HepG2 (cell line): ENCODE data around the gene NDUFV1. TPM values are rescaled to one million over a fixed set of nuclear protein-coding genes. Genes with fewer than 3 reads are reported as not detected.
A peak's percentile ranks its signal among the peaks of the same experiment; 100 is the strongest.

Source experiments
- ASH2L ChIP-seq: fragments of 300-600, 200-600 bp; sonication (generic); IDR thresholded peaks from 2 replicates; pipeline ENCODE4 v1.7.0; 2017; ENCODE audit warnings: low read depth, mild to moderate bottlenecking, moderate library complexity, mixed read lengths, low read length; ENCODE audit not compliant: insufficient read length
- ATAD3A ChIP-seq: sonication (generic); formaldehyde crosslinking; IDR thresholded peaks from 2 replicates; pipeline ENCODE4 v1.4.0; 2020; ENCODE audit warnings: missing genetic modification reagents
- ATF5 ChIP-seq: sonication (generic); formaldehyde crosslinking; IDR thresholded peaks from 2 replicates; pipeline ENCODE4 v1.4.0; 2020; ENCODE audit warnings: mild to moderate bottlenecking, low read depth, missing genetic modification reagents
- LRRFIP1 ChIP-seq: sonication (generic); formaldehyde crosslinking; conservative IDR thresholded peaks from 2 replicates; pipeline ENCODE4 v1.4.0; 2020; ENCODE audit warnings: missing genetic modification reagents
- SNAPC4 ChIP-seq: sonication (generic); formaldehyde crosslinking; IDR thresholded peaks from 2 replicates; pipeline ENCODE4 v1.4.0; 2020; ENCODE audit warnings: mild to moderate bottlenecking, missing genetic modification reagents
- ZKSCAN1 ChIP-seq: fragments of 150-350 bp; IDR thresholded peaks from 2 replicates; pipeline ENCODE4 v1.6.1; 2014; ENCODE audit warnings: low read length
- ZNF34 ChIP-seq: sonication (generic); formaldehyde crosslinking; IDR thresholded peaks from 2 replicates; pipeline ENCODE4 v1.4.0; 2020; ENCODE audit warnings: mild to moderate bottlenecking, missing genetic modification reagents, borderline replicate concordance
- ZNF772 ChIP-seq: sonication (generic); formaldehyde crosslinking; IDR thresholded peaks from 2 replicates; pipeline ENCODE4 v1.5.0; 2020; ENCODE audit warnings: mild to moderate bottlenecking, missing genetic modification reagents
- polyA plus RNA-seq, 8 experiments: library from polyadenylated mRNA; depleted of rRNA in 3 of 8; stranded (reverse) in 7 of 8; unstranded in 1 of 8; fragments of >200 nt; fragmentation: Illumina TruSeq in 4 of 8; extraction: Trizol in 4 of 8; gene quantifications; 2 replicates each; pipeline versions ENCODE4 v1.2.1 to v1.2.3, GENCODE V29; 2011 to 2016; ENCODE audit warnings: low read depth in 4 of 8, missing spikeins in 1 of 8, mixed read lengths in 1 of 8; ENCODE audit not compliant: insufficient read depth in 1 of 8
- total RNA-seq, 5 experiments: library from RNA; depleted of rRNA; stranded (reverse); fragments of >200 nt; fragmentation: Illumina TruSeq; extraction: Trizol; gene quantifications; 2 replicates each; pipeline ENCODE4 v1.2.3, GENCODE V29; 2016; ENCODE audit warnings: low read depth in 1 of 5
- TF ChIP-seq, protein P1 (sequence below): sonication (generic); formaldehyde crosslinking; IDR thresholded peaks from 2 replicates; pipeline ENCODE4 v1.4.0; 2020; ENCODE audit warnings: missing genetic modification reagents
- TF ChIP-seq, protein P2 (sequence below): sonication (generic); formaldehyde crosslinking; conservative IDR thresholded peaks from 2 replicates; pipeline ENCODE4 v1.4.0; 2020; ENCODE audit warnings: mild to moderate bottlenecking, missing genetic modification reagents, moderate library complexity
- TF ChIP-seq, protein P3 (sequence below): sonication (generic); formaldehyde crosslinking; IDR thresholded peaks from 2 replicates; pipeline ENCODE4 v1.8.0; 2022; ENCODE audit warnings: missing genetic modification reagents, mild to moderate bottlenecking, inconsistent platforms, borderline replicate concordance

Gene NDUFV1
- total and polyA plus RNA-seq, 2 of the 13 experiments (the other 11 are each of a cell fraction or from before 2014, with no cell fraction given), result 88.9 to 137 TPM

GRCh38 chr11:67606492-67607295 lies at the start of gene NDUFV1 (continued):
- TF ChIP-seq SNAPC4 (CRISPR knock-in tag) (no peak), ATAD3A (no peak), LRRFIP1 (CRISPR knock-in tag) (no peak), ASH2L (peak; percentile 32), ZNF34 (peak; percentile 88; the same call in 1 of the 2 replicates), ATF5 (CRISPR knock-in tag) (no peak), ZNF772 (CRISPR knock-in tag) (peak; percentile 82), ZKSCAN1 (no peak)
- TF ChIP-seq, protein P1, sequence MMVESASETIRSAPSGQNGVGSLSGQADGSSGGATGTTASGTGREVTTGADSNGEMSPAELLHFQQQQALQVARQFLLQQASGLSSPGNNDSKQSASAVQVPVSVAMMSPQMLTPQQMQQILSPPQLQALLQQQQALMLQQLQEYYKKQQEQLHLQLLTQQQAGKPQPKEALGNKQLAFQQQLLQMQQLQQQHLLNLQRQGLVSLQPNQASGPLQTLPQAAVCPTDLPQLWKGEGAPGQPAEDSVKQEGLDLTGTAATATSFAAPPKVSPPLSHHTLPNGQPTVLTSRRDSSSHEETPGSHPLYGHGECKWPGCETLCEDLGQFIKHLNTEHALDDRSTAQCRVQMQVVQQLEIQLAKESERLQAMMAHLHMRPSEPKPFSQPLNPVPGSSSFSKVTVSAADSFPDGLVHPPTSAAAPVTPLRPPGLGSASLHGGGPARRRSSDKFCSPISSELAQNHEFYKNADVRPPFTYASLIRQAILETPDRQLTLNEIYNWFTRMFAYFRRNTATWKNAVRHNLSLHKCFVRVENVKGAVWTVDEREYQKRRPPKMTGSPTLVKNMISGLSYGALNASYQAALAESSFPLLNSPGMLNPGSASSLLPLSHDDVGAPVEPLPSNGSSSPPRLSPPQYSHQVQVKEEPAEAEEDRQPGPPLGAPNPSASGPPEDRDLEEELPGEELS (CRISPR knock-in tag), result 0 out of 2 replicates have a peak, but pooled peaks have one; percentile 28
- TF ChIP-seq, protein P2, sequence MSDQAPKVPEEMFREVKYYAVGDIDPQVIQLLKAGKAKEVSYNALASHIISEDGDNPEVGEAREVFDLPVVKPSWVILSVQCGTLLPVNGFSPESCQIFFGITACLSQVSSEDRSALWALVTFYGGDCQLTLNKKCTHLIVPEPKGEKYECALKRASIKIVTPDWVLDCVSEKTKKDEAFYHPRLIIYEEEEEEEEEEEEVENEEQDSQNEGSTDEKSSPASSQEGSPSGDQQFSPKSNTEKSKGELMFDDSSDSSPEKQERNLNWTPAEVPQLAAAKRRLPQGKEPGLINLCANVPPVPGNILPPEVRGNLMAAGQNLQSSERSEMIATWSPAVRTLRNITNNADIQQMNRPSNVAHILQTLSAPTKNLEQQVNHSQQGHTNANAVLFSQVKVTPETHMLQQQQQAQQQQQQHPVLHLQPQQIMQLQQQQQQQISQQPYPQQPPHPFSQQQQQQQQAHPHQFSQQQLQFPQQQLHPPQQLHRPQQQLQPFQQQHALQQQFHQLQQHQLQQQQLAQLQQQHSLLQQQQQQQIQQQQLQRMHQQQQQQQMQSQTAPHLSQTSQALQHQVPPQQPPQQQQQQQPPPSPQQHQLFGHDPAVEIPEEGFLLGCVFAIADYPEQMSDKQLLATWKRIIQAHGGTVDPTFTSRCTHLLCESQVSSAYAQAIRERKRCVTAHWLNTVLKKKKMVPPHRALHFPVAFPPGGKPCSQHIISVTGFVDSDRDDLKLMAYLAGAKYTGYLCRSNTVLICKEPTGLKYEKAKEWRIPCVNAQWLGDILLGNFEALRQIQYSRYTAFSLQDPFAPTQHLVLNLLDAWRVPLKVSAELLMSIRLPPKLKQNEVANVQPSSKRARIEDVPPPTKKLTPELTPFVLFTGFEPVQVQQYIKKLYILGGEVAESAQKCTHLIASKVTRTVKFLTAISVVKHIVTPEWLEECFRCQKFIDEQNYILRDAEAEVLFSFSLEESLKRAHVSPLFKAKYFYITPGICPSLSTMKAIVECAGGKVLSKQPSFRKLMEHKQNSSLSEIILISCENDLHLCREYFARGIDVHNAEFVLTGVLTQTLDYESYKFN (CRISPR knock-in tag), result peak; percentile 56
- TF ChIP-seq, protein P3, sequence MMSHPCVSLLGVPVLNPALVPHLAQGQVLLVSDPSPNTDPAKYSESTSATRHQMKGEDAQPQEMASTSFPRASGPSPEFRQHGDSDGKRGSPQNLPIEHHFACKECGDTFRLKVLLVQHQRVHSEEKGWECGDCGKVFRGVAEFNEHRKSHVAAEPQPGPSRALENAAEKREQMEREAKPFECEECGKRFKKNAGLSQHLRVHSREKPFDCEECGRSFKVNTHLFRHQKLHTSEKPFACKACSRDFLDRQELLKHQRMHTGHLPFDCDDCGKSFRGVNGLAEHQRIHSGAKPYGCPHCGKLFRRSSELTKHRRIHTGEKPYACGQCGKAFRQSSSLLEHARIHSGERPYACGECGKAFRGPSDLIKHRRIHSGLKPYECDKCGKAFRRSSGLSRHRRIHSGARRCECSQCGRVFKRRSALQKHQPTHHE (CRISPR knock-in tag), result no peak
